GM23248 (cell line): ENCODE data around the gene WDR4. TPM values are rescaled to one million over a fixed set of nuclear protein-coding genes. Genes with fewer than 3 reads are reported as not detected.

Source experiments
- DNase-seq: peaks from one replicate; pipeline ENCODE4 v3.0.0-alpha.2; 2015
- H2AFZ ChIP-seq: fragments of 200-600 bp; sonication (generic); 2 replicates; pipeline ENCODE4 v1.6.1; 2016; ENCODE audit warnings: antibody characterized with exemption
- H3F3A ChIP-seq: fragments of 200-600 bp; sonication (generic); 2 replicates; pipeline ENCODE4 v1.6.1; 2016; ENCODE audit warnings: mild to moderate bottlenecking, antibody characterized with exemption, mixed run types; ENCODE audit not compliant: insufficient read depth
- H3K27ac ChIP-seq: fragments of 200-600 bp; sonication (generic); 2 replicates; pipeline ENCODE4 v1.5.1; 2016; ENCODE audit warnings: mild to moderate bottlenecking
- H3K27me3 ChIP-seq: fragments of 200-600 bp; sonication (generic); replicated peaks from 2 replicates; pipeline ENCODE4 v1.6.1; 2016; ENCODE audit warnings: mild to moderate bottlenecking; ENCODE audit not compliant: insufficient read depth
- H3K36me3 ChIP-seq: fragments of 200-600 bp; sonication (generic); 2 replicates; pipeline ENCODE4 v1.6.1; 2016; ENCODE audit warnings: low read depth, mild to moderate bottlenecking
- H3K4me1 ChIP-seq: fragments of 200-600 bp; sonication (generic); 2 replicates; pipeline ENCODE4 v1.6.1; 2016; ENCODE audit warnings: mild to moderate bottlenecking; ENCODE audit not compliant: insufficient read depth
- H3K4me2 ChIP-seq: fragments of 200-600 bp; sonication (generic); one replicate; pipeline ENCODE4 v1.6.1; 2016; ENCODE audit warnings: mild to moderate bottlenecking; ENCODE audit not compliant: unreplicated experiment
- H3K4me3 ChIP-seq: fragments of 200-600 bp; sonication (generic); 2 replicates; pipeline ENCODE4 v1.5.1; 2016; ENCODE audit warnings: mild to moderate bottlenecking
- H3K79me2 ChIP-seq: fragments of 200-600 bp; sonication (generic); 2 replicates; pipeline ENCODE4 v1.6.1; 2016; ENCODE audit warnings: mild to moderate bottlenecking; ENCODE audit not compliant: insufficient read depth
- H3K9ac ChIP-seq: fragments of 200-600 bp; sonication (generic); 2 replicates; pipeline ENCODE4 v1.6.1; 2016; ENCODE audit warnings: mild to moderate bottlenecking
- H3K9me2 ChIP-seq: fragments of 200-600 bp; sonication (generic); 2 replicates; pipeline ENCODE4 v1.6.1; 2016; ENCODE audit warnings: mixed run types, mild to moderate bottlenecking, moderate library complexity; ENCODE audit not compliant: insufficient read depth
- H3K9me3 ChIP-seq: fragments of 200-600 bp; sonication (generic); one replicate; pipeline ENCODE4 v1.6.1; 2017; ENCODE audit warnings: low read depth
- H4K20me1 ChIP-seq: fragments of 200-600 bp; sonication (generic); 2 replicates; pipeline ENCODE4 v1.6.0; 2016; ENCODE audit not compliant: insufficient read depth
- EZH2 ChIP-seq: fragments of 200-600 bp; sonication (generic); IDR thresholded peaks from 2 replicates; pipeline ENCODE4 v1.6.1; 2018; ENCODE audit warnings: antibody characterized with exemption, mild to moderate bottlenecking; ENCODE audit not compliant: insufficient read depth, poor library complexity, severe bottlenecking
- EZH2phosphoT487 ChIP-seq: fragments of 200-600 bp; sonication (generic); IDR thresholded peaks from 2 replicates; pipeline ENCODE4 v1.6.1; 2018; ENCODE audit warnings: antibody characterized with exemption, moderate library complexity, mild to moderate bottlenecking, low read depth; ENCODE audit not compliant: insufficient read depth
- WGBS, 2 experiments: methylation state at CpG; one replicate each; pipeline ENCODE4 v1.1.6; 2015 to 2017; ENCODE audit warnings: low lambda C conversion rate in 2 of 2, low coverage in 1 of 2; ENCODE audit errors: missing lambda C conversion rate in 2 of 2; 5-methylcytosine and 5-hydroxymethylcytosine counted together
- in situ Hi-C: fragments of 300-500 bp; cut with MboI; formaldehyde crosslinking; loops from 2 replicates; pipeline ENCODE4 v1.15.0; 2020
- polyA plus RNA-seq: library from polyadenylated mRNA; unstranded; fragments of >200 nt; fragmentation: Nextera tagmentation; extraction: Ambion mirVana; gene quantifications from 2 replicates; pipeline ENCODE4 v1.2.1, GENCODE V29; 2016
- total RNA-seq: library from RNA; depleted of rRNA; stranded (reverse); fragments of >200 nt; shearing (Covaris generic); gene quantifications from 2 replicates; pipeline ENCODE4 v1.2.3, GENCODE V29; 2014

Gene WDR4
- total and polyA plus RNA-seq, 2 experiments from 2014 or later: 11.9 to 13.5 TPM

DNA sequence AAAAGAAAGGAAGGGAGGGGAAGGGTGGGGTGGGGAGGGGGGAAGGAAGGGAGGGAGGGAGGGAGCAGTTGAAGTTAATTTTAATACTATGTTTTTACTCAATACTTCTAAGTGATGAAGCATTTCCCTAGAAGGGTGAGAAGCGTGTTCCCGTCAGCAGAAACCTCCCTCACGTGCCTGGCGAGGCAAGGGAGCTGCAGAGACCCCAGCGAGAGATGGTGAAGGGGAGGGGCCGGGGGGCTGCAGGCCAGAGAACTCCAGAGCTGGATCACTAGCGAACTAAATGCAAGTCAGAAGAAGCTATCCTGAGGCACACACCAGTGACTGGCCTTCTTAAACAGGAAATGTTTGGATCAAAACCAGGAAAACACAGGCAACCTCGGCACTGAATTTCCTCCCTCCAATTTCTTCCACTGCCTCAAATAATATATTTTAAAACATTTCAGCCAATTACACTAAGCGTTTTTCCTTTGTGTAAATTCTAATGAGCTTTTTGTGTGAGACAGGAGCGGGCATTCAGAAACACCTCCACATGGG, 18.0 kb downstream of the WDR4 start:
- in situ Hi-C loops: no loop called here
- Histone ChIP-seq H3K9me3 (no peaks in the 10 kb centered on the region), H3K9ac (no peak overlapping the region), H3K27ac (no peak overlapping the region), H3K27me3 (no peaks in the 10 kb centered on the region), H3K36me3 (peaks cover 8% of the 10 kb centered on the region; the same call in 1 of the 2 replicates), H3K4me3 (no peak overlapping the region), H3K4me1 (peaks cover 3% of the 10 kb centered on the region; the same call in 1 of the 2 replicates), H3K9me2 (no peaks in the 10 kb centered on the region), H3K79me2 (peaks cover 44% of the 10 kb centered on the region), H3K4me2 (no peak overlapping the region), H3F3A (no peaks in the 10 kb centered on the region), H2AFZ (no peak overlapping the region), H4K20me1 (no peaks in the 10 kb centered on the region)
- no peak for DNase-seq
- TF ChIP-seq EZH2: no peak
- TF ChIP-seq EZH2phosphoT487: no peak
- 91 to 93% methylated on average over 8 to 10 of the region's 10 CpGs for WGBS, 2 experiments

DNA sequence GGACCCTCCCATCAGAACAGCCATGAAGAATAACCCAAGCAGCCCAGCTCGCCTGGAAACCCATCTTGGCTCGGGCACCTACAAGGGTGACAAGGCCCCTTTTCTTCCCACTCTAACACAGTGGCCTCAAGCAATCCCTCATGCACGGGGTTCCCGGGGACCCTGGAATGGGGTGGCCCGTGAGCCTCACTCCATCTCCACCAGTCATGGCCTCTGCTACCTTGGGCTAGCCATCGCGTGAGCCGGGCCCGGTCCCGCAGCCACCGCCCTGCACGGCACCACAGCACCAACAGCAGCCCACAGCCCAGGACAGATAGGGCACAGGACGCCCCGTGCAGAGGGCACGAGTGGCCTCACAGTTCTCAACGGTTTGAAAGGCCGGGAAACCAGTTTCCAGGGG, 19.0 kb downstream of the WDR4 start:
- Histone ChIP-seq H3K4me3 (no peak overlapping the region), H3K4me1 (no peaks in the 10 kb centered on the region), H3F3A (no peaks in the 10 kb centered on the region), H3K79me2 (peaks cover 33% of the 10 kb centered on the region), H3K9me3 (no peaks in the 10 kb centered on the region), H2AFZ (no peak overlapping the region), H3K27ac (no peak overlapping the region), H3K9ac (no peak overlapping the region), H4K20me1 (no peaks in the 10 kb centered on the region), H3K27me3 (no peaks in the 10 kb centered on the region), H3K9me2 (no peaks in the 10 kb centered on the region), H3K4me2 (no peak overlapping the region), H3K36me3 (peaks cover 12% of the 10 kb centered on the region; the same call in 1 of the 2 replicates)
- DNase-seq: no peak
- TF ChIP-seq EZH2phosphoT487 (no peak), EZH2 (no peak)
- 92 to 93% methylated on average over 17 of the region's 17 CpGs for WGBS, 2 experiments
- in situ Hi-C loops: no loop called here

DNA sequence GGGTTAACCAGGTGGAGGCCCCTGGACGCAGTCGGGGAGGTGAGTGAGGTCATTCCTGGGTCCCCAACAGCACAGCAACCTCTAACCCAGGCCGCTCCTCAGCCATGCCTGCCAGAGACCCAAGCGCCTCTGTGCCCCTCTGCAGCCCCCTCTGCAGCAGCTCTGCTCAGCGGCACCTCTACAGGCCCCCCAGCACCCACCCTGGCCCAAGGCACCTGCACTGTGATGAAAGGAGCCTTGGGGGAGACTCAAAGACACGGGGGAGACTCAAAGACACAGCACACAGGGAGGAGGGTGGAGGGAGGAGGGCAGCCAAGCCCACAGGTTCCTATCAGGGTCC, 19.5 kb downstream of the WDR4 start:
- in situ Hi-C loops: no loop called here
- no peaks in the 10 kb centered on the region for H3K4me1 ChIP-seq
- no peak overlapping the region for H3K4me3 ChIP-seq
- peaks cover 17% of the 10 kb centered on the region; the same call in 1 of the 2 replicates for H3K36me3 ChIP-seq
- no peaks in the 10 kb centered on the region for H3K9me3 ChIP-seq
- TF ChIP-seq EZH2phosphoT487 (no peak), EZH2 (no peak)
- no peaks in the 10 kb centered on the region for H3K9me2 ChIP-seq
- H3F3A ChIP-seq: no peaks in the 10 kb centered on the region
- no peak overlapping the region for H3K4me2 ChIP-seq
- H3K9ac ChIP-seq: no peak overlapping the region
- no peak overlapping the region for H3K27ac ChIP-seq
- WGBS, 2 experiments: 94 to 95% methylated on average over 6 of the region's 6 CpGs
- DNase-seq: no peak
- no peak overlapping the region for H2AFZ ChIP-seq
- H4K20me1 ChIP-seq: no peaks in the 10 kb centered on the region
- no peaks in the 10 kb centered on the region for H3K27me3 ChIP-seq
- H3K79me2 ChIP-seq: peaks cover 29% of the 10 kb centered on the region

DNA sequence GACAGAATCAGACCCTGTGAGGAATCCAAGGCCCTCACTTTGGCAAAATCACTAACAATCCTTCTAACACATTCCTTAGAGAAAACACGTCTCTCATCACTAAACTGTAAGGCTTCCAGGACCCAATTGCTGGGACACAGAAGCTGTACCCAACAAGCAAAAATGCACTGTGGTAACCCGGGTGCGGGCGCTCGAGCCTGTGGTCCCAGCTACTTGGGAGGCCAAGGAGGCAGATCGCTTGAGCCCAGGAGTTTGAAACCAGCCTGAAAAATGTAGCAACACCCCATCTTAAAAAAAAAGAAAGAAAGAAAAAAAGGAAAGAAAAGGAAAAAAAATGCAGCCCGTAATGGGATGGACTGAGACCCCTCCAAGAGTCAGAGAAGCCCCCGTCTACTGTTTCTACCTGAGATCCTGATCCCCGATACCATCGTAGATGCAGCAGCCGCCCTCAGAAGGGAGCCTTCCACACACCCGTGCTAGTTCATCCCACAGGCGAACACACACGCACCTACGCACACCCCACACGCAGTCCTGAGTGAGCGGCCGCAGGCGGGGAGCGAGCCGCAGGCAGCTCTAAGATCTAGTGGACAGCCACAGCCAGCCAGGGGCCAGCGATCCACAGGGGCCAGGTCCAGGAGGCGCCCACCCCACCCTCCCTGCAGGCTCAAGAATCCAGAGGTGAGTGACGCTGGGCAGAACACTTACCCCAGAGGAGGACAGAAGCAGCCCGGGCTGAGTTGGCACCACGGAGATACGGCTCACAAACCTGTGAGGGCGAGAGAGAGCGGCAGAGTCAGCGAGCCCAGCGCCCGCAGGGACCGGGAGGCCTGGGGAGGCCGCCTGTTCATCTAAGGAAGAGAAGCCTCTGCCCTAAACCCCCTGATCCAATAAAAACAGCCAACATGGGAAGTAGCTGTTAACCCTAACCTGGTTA, 20.1 kb downstream of the WDR4 start:
- no peak for DNase-seq
- no peaks in the 10 kb centered on the region for H3K9me2 ChIP-seq
- no peak overlapping the region for H3K4me2 ChIP-seq
- no peaks in the 10 kb centered on the region for H3K4me1 ChIP-seq
- H2AFZ ChIP-seq: no peak overlapping the region
- no peak overlapping the region for H3K9ac ChIP-seq
- H3K4me3 ChIP-seq: no peak overlapping the region
- peaks cover 22% of the 10 kb centered on the region for H3K79me2 ChIP-seq
- no peaks in the 10 kb centered on the region for H3F3A ChIP-seq
- in situ Hi-C loops: no loop called here
- no peak overlapping the region for H3K27ac ChIP-seq
- H3K36me3 ChIP-seq: peaks cover 17% of the 10 kb centered on the region; the same call in 1 of the 2 replicates
- H4K20me1 ChIP-seq: no peaks in the 10 kb centered on the region
- TF ChIP-seq EZH2 (no peak), EZH2phosphoT487 (no peak)
- no peaks in the 10 kb centered on the region for H3K9me3 ChIP-seq
- H3K27me3 ChIP-seq: no peaks in the 10 kb centered on the region
- 93 to 94% methylated on average over 34 of the region's 34 CpGs for WGBS, 2 experiments
